ENCODE data around the gene MRPL58.
A peak's percentile ranks its signal among the peaks of the same experiment; 100 is the strongest.

MRPL58 gene

DNA sequence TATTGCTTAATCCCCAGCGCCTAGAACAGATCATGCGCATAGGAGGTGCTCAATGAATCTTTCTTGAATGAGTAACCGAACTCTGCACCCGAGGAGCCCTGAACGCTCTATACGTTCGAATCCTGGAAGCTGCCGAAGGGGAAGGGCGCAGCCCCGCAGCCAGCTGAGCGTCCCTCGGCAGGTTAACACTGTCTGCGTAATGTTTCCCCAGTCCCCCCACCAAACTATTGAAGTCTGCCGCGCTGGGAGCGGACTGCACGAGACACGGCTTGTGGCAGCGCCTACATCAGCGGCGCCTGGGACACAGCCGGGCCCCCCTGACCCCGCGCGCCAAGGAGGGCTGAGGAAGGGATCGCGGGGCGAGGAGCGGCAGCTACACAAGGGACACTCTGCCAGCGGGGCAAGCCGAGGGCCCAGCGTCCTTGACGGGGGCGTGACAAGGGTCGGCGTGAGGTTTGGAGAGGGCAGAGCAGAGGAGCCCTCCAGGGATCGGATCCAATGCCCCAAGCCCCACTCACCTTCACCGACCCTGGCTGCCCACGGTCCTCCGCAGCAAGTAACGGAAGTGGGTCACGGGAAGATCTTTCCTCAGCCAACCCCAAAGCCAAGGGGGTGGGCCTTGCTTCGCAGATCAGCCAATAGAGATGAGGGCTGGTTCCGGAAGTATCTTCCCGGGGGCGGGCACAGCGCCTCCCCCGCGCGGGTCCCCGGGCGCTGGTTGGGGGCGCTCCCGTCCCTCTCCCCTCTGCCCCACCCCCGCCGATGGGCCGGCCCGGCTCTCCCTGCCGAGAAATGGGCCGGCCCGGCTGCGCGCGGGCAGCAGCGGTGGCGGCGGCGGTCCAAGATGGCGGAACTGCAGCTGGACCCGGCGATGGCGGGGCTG lies 34.2 kb downstream of the MRPL58 start, which contains the start of the genes ATP5PD and KCTD2 (continued):
- TF ChIP-seq, protein P1, sequence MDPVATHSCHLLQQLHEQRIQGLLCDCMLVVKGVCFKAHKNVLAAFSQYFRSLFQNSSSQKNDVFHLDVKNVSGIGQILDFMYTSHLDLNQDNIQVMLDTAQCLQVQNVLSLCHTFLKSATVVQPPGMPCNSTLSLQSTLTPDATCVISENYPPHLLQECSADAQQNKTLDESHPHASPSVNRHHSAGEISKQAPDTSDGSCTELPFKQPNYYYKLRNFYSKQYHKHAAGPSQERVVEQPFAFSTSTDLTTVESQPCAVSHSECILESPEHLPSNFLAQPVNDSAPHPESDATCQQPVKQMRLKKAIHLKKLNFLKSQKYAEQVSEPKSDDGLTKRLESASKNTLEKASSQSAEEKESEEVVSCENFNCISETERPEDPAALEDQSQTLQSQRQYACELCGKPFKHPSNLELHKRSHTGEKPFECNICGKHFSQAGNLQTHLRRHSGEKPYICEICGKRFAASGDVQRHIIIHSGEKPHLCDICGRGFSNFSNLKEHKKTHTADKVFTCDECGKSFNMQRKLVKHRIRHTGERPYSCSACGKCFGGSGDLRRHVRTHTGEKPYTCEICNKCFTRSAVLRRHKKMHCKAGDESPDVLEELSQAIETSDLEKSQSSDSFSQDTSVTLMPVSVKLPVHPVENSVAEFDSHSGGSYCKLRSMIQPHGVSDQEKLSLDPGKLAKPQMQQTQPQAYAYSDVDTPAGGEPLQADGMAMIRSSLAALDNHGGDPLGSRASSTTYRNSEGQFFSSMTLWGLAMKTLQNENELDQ (tag by site-specific recombination; IDR thresholded peaks at IDR 0.05; ENCODE audit: low read depth), result no peak
- TF ChIP-seq HOXA7 (CRISPR knock-in tag; IDR thresholded peaks at IDR 0.05; ENCODE audit: borderline replicate concordance) (no peak), ZNF624 (tag by site-specific recombination; IDR thresholded peaks at IDR 0.05) (no peak), ZNF830 (tag by site-specific recombination; IDR thresholded peaks at IDR 0.05; ENCODE audit: low read depth) (no peak), ZNF707 (tag by site-specific recombination; IDR thresholded peaks at IDR 0.05) (no peak), ZFP41 (tag by site-specific recombination; IDR thresholded peaks at IDR 0.05; ENCODE audit: borderline replicate concordance) (no peak), ZNF391 (tag by site-specific recombination; IDR thresholded peaks at IDR 0.05; ENCODE audit: borderline replicate concordance, low read depth) (no peak), SCRT2 (tag by site-specific recombination; IDR thresholded peaks at IDR 0.05) (0 out of 2 replicates have a peak, but pooled peaks have one; percentile 15), HOXD13 (CRISPR knock-in tag; IDR thresholded peaks at IDR 0.05; ENCODE audit: borderline replicate concordance) (no peak), ZNF16 (tag by site-specific recombination; IDR thresholded peaks at IDR 0.05; ENCODE audit: low read depth) (no peak), ZNF548 (tag by site-specific recombination; IDR thresholded peaks at IDR 0.05) (no peak), ZNF600 (tag by site-specific recombination; IDR thresholded peaks at IDR 0.05) (peak; percentile 84), ZNF670 (tag by site-specific recombination; IDR thresholded peaks at IDR 0.05; ENCODE audit: low read depth) (no peak), OVOL3 (tag by site-specific recombination; IDR thresholded peaks at IDR 0.05) (no peak; the same call in 1 of the 2 replicates), ZFP37 (tag by site-specific recombination; IDR thresholded peaks at IDR 0.05) (peak; percentile 48; the same call in 1 of the 2 replicates), KLF9 (tag by site-specific recombination; IDR thresholded peaks at IDR 0.05; ENCODE audit: low read depth) (peak; percentile 55; the same call in 1 of the 2 replicates), ZNF175 (tag by site-specific recombination; IDR thresholded peaks at IDR 0.05) (no peak), ZNF416 (tag by site-specific recombination; IDR thresholded peaks at IDR 0.05) (no peak), ZNF558 (tag by site-specific recombination; IDR thresholded peaks at IDR 0.05) (no peak), ZNF157 (tag by site-specific recombination; IDR thresholded peaks at IDR 0.05) (no peak; the same call in 1 of the 2 replicates), GLI2 (tag by site-specific recombination; IDR thresholded peaks at IDR 0.05; ENCODE audit: borderline replicate concordance, low read depth) (no peak)
- TF ChIP-seq, protein P2, sequence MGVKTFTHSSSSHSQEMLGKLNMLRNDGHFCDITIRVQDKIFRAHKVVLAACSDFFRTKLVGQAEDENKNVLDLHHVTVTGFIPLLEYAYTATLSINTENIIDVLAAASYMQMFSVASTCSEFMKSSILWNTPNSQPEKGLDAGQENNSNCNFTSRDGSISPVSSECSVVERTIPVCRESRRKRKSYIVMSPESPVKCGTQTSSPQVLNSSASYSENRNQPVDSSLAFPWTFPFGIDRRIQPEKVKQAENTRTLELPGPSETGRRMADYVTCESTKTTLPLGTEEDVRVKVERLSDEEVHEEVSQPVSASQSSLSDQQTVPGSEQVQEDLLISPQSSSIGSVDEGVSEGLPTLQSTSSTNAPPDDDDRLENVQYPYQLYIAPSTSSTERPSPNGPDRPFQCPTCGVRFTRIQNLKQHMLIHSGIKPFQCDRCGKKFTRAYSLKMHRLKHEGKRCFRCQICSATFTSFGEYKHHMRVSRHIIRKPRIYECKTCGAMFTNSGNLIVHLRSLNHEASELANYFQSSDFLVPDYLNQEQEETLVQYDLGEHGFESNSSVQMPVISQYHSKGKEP (tag by site-specific recombination; IDR thresholded peaks at IDR 0.05), result 0 out of 2 replicates have a peak, but pooled peaks have one; percentile 66
- TF ChIP-seq, protein P3, sequence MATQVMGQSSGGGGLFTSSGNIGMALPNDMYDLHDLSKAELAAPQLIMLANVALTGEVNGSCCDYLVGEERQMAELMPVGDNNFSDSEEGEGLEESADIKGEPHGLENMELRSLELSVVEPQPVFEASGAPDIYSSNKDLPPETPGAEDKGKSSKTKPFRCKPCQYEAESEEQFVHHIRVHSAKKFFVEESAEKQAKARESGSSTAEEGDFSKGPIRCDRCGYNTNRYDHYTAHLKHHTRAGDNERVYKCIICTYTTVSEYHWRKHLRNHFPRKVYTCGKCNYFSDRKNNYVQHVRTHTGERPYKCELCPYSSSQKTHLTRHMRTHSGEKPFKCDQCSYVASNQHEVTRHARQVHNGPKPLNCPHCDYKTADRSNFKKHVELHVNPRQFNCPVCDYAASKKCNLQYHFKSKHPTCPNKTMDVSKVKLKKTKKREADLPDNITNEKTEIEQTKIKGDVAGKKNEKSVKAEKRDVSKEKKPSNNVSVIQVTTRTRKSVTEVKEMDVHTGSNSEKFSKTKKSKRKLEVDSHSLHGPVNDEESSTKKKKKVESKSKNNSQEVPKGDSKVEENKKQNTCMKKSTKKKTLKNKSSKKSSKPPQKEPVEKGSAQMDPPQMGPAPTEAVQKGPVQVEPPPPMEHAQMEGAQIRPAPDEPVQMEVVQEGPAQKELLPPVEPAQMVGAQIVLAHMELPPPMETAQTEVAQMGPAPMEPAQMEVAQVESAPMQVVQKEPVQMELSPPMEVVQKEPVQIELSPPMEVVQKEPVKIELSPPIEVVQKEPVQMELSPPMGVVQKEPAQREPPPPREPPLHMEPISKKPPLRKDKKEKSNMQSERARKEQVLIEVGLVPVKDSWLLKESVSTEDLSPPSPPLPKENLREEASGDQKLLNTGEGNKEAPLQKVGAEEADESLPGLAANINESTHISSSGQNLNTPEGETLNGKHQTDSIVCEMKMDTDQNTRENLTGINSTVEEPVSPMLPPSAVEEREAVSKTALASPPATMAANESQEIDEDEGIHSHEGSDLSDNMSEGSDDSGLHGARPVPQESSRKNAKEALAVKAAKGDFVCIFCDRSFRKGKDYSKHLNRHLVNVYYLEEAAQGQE (tag by site-specific recombination; IDR thresholded peaks at IDR 0.05), result no peak
- TF ChIP-seq, protein P4, sequence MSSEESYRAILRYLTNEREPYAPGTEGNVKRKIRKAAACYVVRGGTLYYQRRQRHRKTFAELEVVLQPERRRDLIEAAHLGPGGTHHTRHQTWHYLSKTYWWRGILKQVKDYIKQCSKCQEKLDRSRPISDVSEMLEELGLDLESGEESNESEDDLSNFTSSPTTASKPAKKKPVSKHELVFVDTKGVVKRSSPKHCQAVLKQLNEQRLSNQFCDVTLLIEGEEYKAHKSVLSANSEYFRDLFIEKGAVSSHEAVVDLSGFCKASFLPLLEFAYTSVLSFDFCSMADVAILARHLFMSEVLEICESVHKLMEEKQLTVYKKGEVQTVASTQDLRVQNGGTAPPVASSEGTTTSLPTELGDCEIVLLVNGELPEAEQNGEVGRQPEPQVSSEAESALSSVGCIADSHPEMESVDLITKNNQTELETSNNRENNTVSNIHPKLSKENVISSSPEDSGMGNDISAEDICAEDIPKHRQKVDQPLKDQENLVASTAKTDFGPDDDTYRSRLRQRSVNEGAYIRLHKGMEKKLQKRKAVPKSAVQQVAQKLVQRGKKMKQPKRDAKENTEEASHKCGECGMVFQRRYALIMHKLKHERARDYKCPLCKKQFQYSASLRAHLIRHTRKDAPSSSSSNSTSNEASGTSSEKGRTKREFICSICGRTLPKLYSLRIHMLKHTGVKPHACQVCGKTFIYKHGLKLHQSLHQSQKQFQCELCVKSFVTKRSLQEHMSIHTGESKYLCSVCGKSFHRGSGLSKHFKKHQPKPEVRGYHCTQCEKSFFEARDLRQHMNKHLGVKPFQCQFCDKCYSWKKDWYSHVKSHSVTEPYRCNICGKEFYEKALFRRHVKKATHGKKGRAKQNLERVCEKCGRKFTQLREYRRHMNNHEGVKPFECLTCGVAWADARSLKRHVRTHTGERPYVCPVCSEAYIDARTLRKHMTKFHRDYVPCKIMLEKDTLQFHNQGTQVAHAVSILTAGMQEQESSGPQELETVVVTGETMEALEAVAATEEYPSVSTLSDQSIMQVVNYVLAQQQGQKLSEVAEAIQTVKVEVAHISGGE (tag by site-specific recombination; conservative IDR thresholded peaks at IDR 0.05; ENCODE audit: low read depth), result peak; percentile 79
- TF ChIP-seq, protein P5, sequence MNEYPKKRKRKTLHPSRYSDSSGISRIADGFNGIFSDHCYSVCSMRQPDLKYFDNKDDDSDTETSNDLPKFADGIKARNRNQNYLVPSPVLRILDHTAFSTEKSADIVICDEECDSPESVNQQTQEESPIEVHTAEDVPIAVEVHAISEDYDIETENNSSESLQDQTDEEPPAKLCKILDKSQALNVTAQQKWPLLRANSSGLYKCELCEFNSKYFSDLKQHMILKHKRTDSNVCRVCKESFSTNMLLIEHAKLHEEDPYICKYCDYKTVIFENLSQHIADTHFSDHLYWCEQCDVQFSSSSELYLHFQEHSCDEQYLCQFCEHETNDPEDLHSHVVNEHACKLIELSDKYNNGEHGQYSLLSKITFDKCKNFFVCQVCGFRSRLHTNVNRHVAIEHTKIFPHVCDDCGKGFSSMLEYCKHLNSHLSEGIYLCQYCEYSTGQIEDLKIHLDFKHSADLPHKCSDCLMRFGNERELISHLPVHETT (tag by site-specific recombination; IDR thresholded peaks at IDR 0.05), result no peak
